ENCODE results near the gene CAPN12.

- TF ChIP-seq CTCF (IDR thresholded peaks at IDR 0.05 in 2 of 3, conservative IDR thresholded peaks at IDR 0.05 in 1 of 3; ENCODE audit: borderline replicate concordance in 1 of 3, insufficient read depth in 1 of 3, low read depth in 2 of 3, low read length in 2 of 3) (no peak), EZH2 (IDR thresholded peaks at IDR 0.05) (no peak), SP1 (IDR thresholded peaks at IDR 0.05; ENCODE audit: low read depth) (no peak), ATF3 (IDR thresholded peaks at IDR 0.05) (no peak), TCF7L2 (IDR thresholded peaks at IDR 0.05; ENCODE audit: borderline replicate concordance, extremely low read depth, insufficient read depth, insufficient read length) (no peak), POLR2AphosphoS5 (IDR thresholded peaks at IDR 0.05; ENCODE audit: low read depth, low read length) (0 out of 2 replicates have a peak, but pooled peaks have one; percentile 14), CBX3 (IDR thresholded peaks at IDR 0.05; ENCODE audit: low read depth) (no peak), POLR2A (IDR thresholded peaks at IDR 0.05; ENCODE audit: borderline replicate concordance, extremely low read depth, insufficient read depth, insufficient read length) (no peak), EZH2phosphoT487 (IDR thresholded peaks at IDR 0.05; ENCODE audit: borderline replicate concordance) (no peak), YY1 (IDR thresholded peaks at IDR 0.05; ENCODE audit: extremely low read depth, insufficient replicate concordance, low read depth, low read length) (no peak)
Measured at GRCh38 chr19:38726284-38726673, 18.0 kb downstream of the CAPN12 start.
